Peyer's patch (tissue), 4 donors: ENCODE results near the gene KRT72.

ENCODE experiments used
- CTCF ChIP-seq, 6 experiments: fragments of 450-650 bp in 4 of 6; fragments of 200-600 bp in 2 of 6; sonication (generic) in 1 of 6; IDR thresholded peaks; one replicate each; pipeline ENCODE4 v1.5.1; 2017 to 2019; ENCODE audit warnings: antibody characterized with exemption in 6 of 6, mild to moderate bottlenecking in 3 of 6, moderate library complexity in 1 of 6
- POLR2A ChIP-seq, 2 donors: fragments of 450-650 bp; IDR thresholded peaks; one replicate each; pipeline ENCODE4 v1.5.1; 2017; ENCODE audit warnings: antibody characterized with exemption in 2 of 2, mild to moderate bottlenecking in 2 of 2, moderate library complexity in 2 of 2

GRCh38 chr12:52631676-52632459 lies 30.6 kb upstream of the KRT72 start:
- TF ChIP-seq CTCF (IDR thresholded peaks at IDR 0.05) (no peak), POLR2A (IDR thresholded peaks at IDR 0.05) (no peak)
